Thyroid gland (tissue), 4 donors: ENCODE data around the gene NOP9.

ENCODE experiments used
- POLR2A ChIP-seq, 2 donors: fragments of 450-650 bp; IDR thresholded peaks; one replicate each; pipeline ENCODE4 v1.6.1; 2017; ENCODE audit warnings: antibody characterized with exemption in 2 of 2, mild to moderate bottlenecking in 2 of 2, moderate library complexity in 1 of 2
- TF ChIP-seq, protein P1 (sequence below), 6 experiments: fragments of 200-600 bp in 3 of 6; fragments of 450-650 bp in 3 of 6; sonication (generic) in 3 of 6; IDR thresholded peaks; one replicate each; pipeline ENCODE4 v1.5.1; 2016 to 2019; ENCODE audit warnings: antibody characterized with exemption in 6 of 6, mild to moderate bottlenecking in 2 of 6, inconsistent platforms in 1 of 6, moderate library complexity in 1 of 6

DNA sequence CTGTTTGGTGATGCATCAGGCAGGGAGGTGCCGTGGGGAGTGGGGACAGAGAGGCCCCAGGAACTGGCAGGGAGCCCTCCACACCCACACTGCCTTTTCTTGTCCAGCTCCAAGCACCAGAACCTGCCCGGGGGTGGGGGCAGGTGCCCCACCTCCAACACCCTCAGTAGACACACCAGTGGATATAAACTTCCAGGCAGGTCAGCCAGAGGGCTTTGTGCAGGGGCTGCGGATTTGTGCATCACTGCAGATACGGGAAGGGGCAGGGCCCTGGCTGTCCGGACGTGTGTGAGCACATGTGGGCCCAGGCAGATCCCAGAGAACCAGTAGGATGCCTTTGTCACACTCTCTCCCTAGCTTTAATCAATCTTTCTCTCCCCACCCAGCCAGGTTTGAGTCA lies 35.4 kb upstream of the NOP9 start:
- TF ChIP-seq, protein P1, sequence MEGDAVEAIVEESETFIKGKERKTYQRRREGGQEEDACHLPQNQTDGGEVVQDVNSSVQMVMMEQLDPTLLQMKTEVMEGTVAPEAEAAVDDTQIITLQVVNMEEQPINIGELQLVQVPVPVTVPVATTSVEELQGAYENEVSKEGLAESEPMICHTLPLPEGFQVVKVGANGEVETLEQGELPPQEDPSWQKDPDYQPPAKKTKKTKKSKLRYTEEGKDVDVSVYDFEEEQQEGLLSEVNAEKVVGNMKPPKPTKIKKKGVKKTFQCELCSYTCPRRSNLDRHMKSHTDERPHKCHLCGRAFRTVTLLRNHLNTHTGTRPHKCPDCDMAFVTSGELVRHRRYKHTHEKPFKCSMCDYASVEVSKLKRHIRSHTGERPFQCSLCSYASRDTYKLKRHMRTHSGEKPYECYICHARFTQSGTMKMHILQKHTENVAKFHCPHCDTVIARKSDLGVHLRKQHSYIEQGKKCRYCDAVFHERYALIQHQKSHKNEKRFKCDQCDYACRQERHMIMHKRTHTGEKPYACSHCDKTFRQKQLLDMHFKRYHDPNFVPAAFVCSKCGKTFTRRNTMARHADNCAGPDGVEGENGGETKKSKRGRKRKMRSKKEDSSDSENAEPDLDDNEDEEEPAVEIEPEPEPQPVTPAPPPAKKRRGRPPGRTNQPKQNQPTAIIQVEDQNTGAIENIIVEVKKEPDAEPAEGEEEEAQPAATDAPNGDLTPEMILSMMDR (IDR thresholded peaks at IDR 0.05) = no peak
- no peak for TF ChIP-seq POLR2A (IDR thresholded peaks at IDR 0.05)
